Activated CD4-positive, alpha-beta T cell treated with anti-CD3 and anti-CD28 coated beads, Interleukin-2, amount 50 U/mL, for 1 hour (primary cell): ENCODE measurements around the gene DGKI.

Source experiments
- DNase-seq: peaks from one replicate; pipeline ENCODE4 v3.0.0-alpha.2; 2020

DGKI gene

GRCh38 chr7:137774793-137775201 lies 72.0 kb downstream of the DGKI start:
- no peak for DNase-seq

- no peak for DNase-seq
Observed at GRCh38 chr7:137772748-137773147, 74.0 kb downstream of the DGKI start.

GRCh38 chr7:137772316-137772715 lies 74.5 kb downstream of the DGKI start:
- DNase-seq, result no peak

GRCh38 chr7:137771679-137772078 lies 75.1 kb downstream of the DGKI start:
- no peak for DNase-seq

GRCh38 chr7:137771273-137771672 lies 75.5 kb downstream of the DGKI start:
- DNase-seq, result no peak

DNA sequence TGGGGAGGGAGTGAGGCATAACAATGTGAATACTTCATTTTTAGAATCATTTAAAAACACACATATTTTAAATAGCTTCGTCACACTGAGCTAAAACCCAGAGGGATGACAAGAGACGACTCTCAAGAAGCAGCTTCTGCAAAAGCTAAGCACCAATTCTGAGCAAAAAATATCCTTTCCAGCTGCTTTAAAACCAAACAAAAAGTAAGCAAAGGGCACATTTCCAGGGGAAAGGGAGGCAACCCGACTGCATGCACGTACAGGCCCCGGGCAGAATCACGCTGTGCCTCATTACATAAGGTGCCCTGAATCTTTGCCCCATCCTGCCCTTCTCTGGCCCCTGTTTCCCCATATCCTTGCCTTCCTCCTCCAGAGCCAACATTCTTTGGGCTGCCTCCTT lies 78.4 kb downstream of the DGKI start:
- DNase-seq, result no peak

GRCh38 chr7:137762334-137762733 lies 84.4 kb downstream of the DGKI start:
- no peak for DNase-seq

DNA sequence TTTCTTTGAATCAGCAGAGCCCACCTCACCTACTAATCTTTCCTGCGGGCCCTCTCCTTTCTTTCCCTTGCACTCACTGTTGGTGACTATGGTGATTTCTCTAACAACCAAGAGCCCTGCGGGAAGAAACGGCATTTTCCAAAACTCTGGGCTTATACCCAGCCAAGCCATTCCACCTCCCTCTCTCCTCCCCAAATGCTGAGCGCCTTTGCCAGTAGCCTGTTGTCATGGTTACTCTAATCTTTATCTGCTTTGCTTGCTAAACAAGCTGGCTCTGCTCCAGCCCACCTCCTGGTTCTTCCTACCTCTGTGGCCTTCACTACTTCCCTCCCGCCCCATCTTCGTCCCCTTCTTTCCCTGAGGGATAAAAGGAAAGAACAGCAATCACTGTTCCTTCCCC lies 86.7 kb downstream of the DGKI start:
- no peak for DNase-seq

DNA sequence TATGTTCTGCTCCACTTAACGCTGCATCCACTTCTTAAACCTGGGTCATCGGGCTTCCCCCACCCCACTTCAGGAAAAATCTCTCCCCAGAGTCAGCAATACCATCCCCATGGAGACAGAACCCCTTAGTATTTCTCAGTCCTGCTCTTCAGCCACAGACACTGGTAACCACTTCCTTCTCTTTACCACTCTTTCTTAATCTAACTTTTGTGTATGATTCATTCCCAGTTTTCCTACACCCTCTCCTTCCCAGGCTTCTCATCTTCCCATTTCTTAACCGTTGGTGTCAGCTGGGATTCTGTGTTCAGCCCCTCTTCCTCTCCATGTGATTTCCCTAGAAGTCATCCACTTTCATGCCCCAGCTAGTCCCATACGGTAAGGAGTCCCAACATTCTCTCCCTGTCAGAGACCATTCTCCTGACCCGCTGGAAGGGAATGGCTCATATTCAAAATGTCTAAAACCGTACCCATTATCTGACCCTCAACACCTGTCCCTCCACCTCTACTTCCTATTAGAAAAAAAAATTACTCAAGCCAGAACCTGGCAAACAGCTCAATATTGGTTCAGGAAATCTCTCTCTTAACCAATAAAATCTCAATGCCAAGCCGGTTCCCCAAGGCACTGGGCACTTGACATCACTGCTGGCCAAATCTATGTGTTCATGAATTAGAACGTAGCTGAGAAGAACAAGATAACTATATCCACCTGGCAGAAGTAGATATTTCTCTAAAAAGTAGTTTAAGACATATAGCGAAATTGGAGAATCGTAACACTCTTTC lies 89.4 kb downstream of the DGKI start:
- no peak for DNase-seq

- no peak for DNase-seq
Observed at GRCh38 chr7:137755846-137756651, 90.7 kb downstream of the DGKI start.

GRCh38 chr7:137755427-137755826 lies 91.3 kb downstream of the DGKI start:
- no peak for DNase-seq

GRCh38 chr7:137753948-137754851 lies 92.6 kb downstream of the DGKI start:
- no peak for DNase-seq

DNA sequence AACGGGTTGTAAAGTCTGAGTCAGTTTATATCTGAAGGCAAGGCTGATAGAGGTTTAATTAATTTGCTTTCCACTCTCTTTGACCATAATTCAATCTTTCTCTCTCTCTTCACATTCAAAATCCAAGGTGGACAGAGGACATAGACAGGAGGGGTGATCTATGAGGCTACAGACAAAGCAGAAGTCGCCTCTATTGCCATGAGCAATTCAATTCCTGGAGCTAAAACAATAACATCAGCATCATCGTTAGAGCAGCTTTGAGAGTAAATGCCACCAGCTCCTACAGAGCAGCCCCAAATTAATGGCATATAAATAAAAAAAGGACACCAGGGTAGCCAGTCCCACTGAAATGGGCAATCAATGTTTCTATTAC lies 93.2 kb downstream of the DGKI start:
- no peak for DNase-seq

DNA sequence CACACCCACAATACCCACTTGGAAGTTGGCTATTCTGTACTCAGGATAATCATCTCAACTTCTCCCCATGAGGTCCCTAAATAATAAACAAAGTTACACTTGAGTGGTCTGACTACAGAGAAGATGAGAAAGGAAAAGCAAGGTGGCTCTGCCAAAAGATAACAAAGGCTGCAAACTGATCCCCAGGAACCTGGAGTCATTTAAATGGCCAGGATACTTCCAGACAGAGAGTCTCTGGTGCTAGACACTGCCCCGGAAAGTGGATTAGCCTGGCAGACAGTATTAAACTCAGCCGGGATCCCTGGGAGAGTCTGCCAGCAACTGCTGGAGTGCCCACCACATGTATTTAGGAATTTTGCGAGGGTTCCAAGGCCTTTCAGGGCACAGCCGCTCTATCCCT lies 93.7 kb downstream of the DGKI start:
- no peak for DNase-seq

DNA sequence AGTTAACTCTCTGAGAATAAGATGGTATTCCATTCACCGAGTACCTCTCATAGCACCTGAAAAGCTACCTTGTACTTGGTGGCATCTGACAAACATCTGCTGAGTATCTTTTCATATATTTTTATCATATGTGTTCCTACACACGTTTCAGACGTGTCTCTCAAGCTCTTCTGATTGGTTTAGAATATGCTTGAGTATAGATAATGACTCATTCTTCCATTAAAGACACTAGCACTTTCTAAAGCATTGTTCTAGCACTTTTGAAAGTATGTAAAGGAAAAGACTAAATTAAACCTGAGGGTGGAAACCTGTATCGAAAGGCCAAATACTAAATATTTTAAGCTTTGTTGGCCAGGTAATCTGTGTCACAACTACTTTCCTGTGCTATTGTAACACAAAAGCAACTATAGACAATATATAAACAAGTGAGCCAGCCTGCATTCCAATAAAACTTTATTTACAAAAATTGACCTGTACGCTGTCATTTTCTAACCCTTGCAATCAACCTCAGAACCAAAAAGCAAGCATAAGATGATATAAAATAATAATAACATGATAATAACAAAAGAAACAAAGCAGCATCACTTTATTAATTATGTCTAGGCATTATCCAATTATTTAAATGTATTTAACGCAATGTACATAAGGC lies 95.3 kb downstream of the DGKI start:
- DNase-seq, result no peak

DNA sequence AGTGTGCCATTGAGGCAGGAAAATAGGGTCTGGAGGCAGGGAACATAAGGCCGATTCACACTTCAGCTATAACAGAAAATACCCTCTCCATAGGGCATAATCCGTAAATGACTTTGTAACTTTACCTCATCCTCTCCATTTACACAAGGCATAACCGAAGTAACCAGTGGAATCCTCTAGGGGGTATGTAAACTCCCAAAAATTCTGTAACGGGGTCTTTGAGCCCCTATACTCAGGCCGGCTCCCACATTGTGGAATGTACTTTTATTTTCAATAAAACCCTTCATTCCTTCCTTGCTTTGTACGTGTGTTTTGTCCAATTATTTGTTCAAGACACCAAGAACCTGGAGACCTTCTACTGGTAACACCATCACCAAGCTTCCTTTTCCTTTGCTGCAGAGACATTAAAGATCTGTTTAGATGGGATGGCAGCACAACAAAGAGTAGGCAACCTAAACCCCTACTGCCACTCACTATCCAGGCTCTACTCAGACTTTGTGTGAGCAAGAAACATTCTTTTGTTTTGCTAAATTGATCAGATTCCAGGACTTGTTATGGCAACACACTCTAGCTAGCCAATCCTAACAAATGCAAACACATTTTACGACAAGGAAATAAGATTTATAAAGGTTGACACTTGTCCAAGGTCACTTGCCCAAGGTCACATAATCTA lies 99.3 kb downstream of the DGKI start:
- no peak for DNase-seq

- no peak for DNase-seq
Observed at GRCh38 chr7:137743021-137743420, 103.8 kb downstream of the DGKI start.

DNA sequence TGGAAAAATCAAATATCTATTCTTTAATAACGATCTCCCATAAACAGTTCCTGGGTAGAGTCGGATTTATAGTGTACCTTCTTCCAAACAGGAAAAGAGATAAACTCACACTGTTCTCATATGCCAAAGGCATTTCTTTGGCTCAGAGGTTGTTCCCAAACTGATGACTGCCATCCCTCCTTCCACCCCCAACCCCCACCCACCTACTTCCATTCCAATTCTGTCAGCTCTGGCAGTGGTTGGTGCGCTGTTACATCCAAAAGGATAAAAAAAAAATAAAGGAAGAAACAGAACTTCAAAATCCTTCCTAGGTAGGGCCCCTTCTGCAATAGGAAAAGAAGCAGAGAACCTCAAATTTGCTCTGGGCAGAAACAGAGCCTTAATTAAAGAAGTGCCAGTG lies 104.7 kb downstream of the DGKI start:
- no peak for DNase-seq

DNA sequence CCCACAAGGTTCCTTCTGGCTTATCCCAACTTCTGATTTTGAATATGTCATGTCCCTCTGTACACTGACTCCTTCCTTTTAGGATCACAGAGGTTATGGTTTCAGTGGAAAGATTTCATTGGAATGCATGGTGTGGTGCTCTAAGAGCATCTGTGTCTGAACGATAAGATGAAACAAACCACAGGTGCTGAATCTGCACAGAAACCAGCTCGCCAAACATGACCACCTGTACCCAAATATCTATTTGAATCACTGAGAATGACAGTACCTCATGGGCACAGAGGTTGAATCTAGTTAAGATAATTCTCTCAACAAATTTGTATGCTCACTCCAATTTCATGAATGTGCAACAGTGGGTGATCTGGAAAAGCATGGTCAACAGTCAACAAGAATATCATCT lies 105.3 kb downstream of the DGKI start:
- DNase-seq, result no peak

GRCh38 chr7:137734221-137734620 lies 112.6 kb downstream of the DGKI start:
- no peak for DNase-seq

GRCh38 chr7:137732168-137732567 lies 114.6 kb downstream of the DGKI start:
- DNase-seq, result no peak

GRCh38 chr7:137731436-137731835 lies 115.3 kb downstream of the DGKI start:
- DNase-seq, result no peak
